Activated B cell treated with CpG ODN at 0.5 μM for 24 hours (primary cell): Measurements from ENCODE around the gene OR2W3. TPM values are rescaled to one million over a fixed set of nuclear protein-coding genes. Genes with fewer than 3 reads are reported as not detected.

ENCODE experiments used
- ATAC-seq: fragments of 200-7000 bp; cut with Tn5 transposase; one replicate; pipeline ENCODE4 v1.10.0; 2021; ENCODE audit warnings: low read depth, mild to moderate bottlenecking, moderate library complexity
- CTCF ChIA-PET: fragments of 350-600 bp; sonication (Branson Sonifier 250); formaldehyde crosslinking; loops from one replicate; lab custom pipeline; 2021; ENCODE audit warnings: antibody characterized with exemption; lab: Charles Lee
- POLR2A ChIA-PET: fragments of 350-600 bp; sonication (Branson Sonifier 250); formaldehyde crosslinking; loops from one replicate; lab custom pipeline; 2021; ENCODE audit warnings: antibody characterized with exemption; lab: Charles Lee
- DNase-seq: peaks from one replicate; pipeline ENCODE4 v3.0.0; 2022
- H3K27ac Mint-ChIP-seq: one replicate; pipeline ENCODE4 v1.8.0; 2020; ENCODE audit warnings: mixed read lengths
- H3K27me3 Mint-ChIP-seq: one replicate; pipeline ENCODE4 v1.8.0; 2021; ENCODE audit warnings: mixed read lengths
- H3K36me3 Mint-ChIP-seq: one replicate; pipeline ENCODE4 v1.8.0; 2021; ENCODE audit warnings: low read depth, mixed read lengths
- H3K4me1 Mint-ChIP-seq: one replicate; pipeline ENCODE4 v1.8.0; 2021; ENCODE audit warnings: mixed read lengths
- H3K4me3 Mint-ChIP-seq: one replicate; pipeline ENCODE4 v1.8.0; 2020; ENCODE audit warnings: mild to moderate bottlenecking, mixed read lengths
- H3K9me3 Mint-ChIP-seq: one replicate; pipeline ENCODE4 v1.8.0; 2020; ENCODE audit warnings: mixed read lengths
- intact Hi-C: fragments of 100-400 bp; cut with micrococcal nuclease; formaldehyde crosslinking; loops from one replicate; pipeline ENCODE4 v1.15.1; 2024
- total RNA-seq: library from RNA; stranded (reverse); gene quantifications from 2 replicates; pipeline ENCODE4 v1.2.3, GENCODE V29; 2022
- TF ChIP-seq, protein P1 (sequence below): fragments of 200-600 bp; IDR thresholded peaks from one replicate; pipeline ENCODE4 v1.8.0; 2022; ENCODE audit warnings: antibody characterized with exemption, mild to moderate bottlenecking

Gene OR2W3
- total RNA-seq, 1 donor from 2014 or later, result 0.24 TPM

DNA sequence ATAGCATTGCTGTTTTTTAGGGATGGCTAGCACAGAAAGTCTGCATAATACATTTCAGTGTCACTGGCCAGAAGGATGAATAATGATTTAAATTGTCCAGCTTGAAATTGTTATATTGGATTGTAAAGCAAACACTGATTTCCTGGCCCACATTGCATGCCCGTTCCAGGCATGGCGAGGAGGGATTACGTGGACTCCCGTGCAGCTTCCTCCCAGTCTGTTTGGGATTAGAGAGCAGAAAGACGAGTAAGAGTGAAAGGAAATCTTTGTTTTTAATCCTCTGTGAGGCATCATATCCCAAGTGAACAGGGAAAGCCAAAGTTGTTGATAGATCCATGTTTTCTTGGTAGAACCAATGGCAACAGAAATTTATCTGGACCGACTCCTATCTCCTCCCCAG is 30.0 kb upstream of the OR2W3 start:
- ATAC-seq, result no peak
- POLR2A ChIA-PET, result no interaction called here
- Mint-ChIP-seq H3K36me3 (peaks cover 4% of the 10 kb centered on the region), H3K9me3 (no peaks in the 10 kb centered on the region), H3K27me3 (peaks cover 7% of the 10 kb centered on the region), H3K4me3 (no peak overlapping the region), H3K4me1 (no peaks in the 10 kb centered on the region), H3K27ac (no peak overlapping the region)
- TF ChIP-seq, protein P1, sequence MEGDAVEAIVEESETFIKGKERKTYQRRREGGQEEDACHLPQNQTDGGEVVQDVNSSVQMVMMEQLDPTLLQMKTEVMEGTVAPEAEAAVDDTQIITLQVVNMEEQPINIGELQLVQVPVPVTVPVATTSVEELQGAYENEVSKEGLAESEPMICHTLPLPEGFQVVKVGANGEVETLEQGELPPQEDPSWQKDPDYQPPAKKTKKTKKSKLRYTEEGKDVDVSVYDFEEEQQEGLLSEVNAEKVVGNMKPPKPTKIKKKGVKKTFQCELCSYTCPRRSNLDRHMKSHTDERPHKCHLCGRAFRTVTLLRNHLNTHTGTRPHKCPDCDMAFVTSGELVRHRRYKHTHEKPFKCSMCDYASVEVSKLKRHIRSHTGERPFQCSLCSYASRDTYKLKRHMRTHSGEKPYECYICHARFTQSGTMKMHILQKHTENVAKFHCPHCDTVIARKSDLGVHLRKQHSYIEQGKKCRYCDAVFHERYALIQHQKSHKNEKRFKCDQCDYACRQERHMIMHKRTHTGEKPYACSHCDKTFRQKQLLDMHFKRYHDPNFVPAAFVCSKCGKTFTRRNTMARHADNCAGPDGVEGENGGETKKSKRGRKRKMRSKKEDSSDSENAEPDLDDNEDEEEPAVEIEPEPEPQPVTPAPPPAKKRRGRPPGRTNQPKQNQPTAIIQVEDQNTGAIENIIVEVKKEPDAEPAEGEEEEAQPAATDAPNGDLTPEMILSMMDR, result no peak
- no peak for DNase-seq
- CTCF ChIA-PET, result no interaction called here
- intact Hi-C loops, result no loop called here

DNA sequence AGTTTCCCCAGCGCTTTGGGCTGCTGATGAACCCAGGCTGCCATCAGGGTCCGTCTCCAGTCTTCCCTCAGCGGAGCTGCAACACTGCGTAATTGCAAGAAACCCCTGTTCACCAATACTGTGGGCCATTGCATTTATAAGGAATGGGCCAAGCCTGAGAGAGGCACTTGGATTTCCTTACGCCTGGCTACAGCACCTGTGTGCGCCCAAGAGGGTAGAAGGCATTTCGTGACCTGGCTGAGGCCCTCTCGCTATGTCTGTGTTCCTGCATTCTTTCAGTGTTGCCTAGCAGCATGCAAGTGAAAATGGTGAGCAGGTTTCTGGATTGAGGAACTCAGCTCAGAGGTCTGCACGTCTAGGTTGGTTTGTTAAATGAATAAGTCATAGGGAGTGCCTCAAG is 12.0 kb upstream of the OR2W3 start:
- no peak for DNase-seq
- ChIA-PET CTCF (no interaction called here), POLR2A (no interaction called here)
- TF ChIP-seq, protein P1, result no peak
- Mint-ChIP-seq H3K27ac (no peak overlapping the region), H3K36me3 (no peaks in the 10 kb centered on the region), H3K27me3 (no peaks in the 10 kb centered on the region), H3K9me3 (no peaks in the 10 kb centered on the region), H3K4me1 (no peaks in the 10 kb centered on the region), H3K4me3 (no peak overlapping the region)
- intact Hi-C loops, result no loop called here
- no peak for ATAC-seq

DNA sequence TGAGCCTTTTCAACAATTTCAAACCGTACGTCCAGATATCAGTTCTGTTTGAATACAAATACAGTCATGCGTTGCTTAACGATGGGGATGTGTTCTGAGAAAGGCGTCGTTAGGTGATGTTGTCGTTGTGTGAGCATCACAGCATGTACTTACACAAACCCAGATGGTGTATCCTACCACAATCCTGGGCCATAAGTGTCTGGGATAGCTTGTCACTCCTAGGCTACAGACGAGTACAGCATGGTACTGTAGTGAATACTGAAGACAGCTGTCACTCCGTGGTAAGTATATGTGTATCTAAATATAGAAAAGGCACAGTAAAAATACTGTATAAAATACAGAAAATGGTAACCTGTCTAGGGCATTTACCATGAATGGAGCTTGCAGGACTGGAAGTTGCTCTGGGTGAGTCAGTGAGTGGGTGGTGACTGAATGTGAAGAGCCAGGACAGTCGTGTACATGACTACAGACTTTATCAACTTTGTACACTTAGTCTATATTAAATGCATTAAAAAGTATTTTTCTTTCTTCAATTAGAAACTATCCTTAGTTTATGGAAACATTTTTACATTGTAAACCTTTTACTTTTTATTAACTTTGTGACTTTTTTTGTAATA is 10.5 kb upstream of the OR2W3 start:
- DNase-seq (no peak), ATAC-seq (no peak)
- no peaks in the 10 kb centered on the region for H3K9me3 Mint-ChIP-seq
- TF ChIP-seq, protein P1, result no peak
- intact Hi-C loops, result no loop called here
- no peaks in the 10 kb centered on the region for H3K4me1 Mint-ChIP-seq
- CTCF ChIA-PET, result no interaction called here
- H3K27ac Mint-ChIP-seq, result no peak overlapping the region
- no peak overlapping the region for H3K4me3 Mint-ChIP-seq
- H3K36me3 Mint-ChIP-seq, result no peaks in the 10 kb centered on the region
- no peaks in the 10 kb centered on the region for H3K27me3 Mint-ChIP-seq
- POLR2A ChIA-PET, result no interaction called here

DNA sequence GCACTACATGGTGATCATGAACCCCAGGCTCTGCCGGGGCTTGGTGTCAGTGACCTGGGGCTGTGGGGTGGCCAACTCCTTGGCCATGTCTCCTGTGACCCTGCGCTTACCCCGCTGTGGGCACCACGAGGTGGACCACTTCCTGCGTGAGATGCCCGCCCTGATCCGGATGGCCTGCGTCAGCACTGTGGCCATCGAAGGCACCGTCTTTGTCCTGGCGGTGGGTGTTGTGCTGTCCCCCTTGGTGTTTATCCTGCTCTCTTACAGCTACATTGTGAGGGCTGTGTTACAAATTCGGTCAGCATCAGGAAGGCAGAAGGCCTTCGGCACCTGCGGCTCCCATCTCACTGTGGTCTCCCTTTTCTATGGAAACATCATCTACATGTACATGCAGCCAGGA is 589 bp downstream of the OR2W3 start:
- ATAC-seq (no peak), DNase-seq (no peak)
- intact Hi-C loops, result no loop called here
- H3K9me3 Mint-ChIP-seq, result no peaks in the 10 kb centered on the region
- ChIA-PET CTCF (no interaction called here), POLR2A (no interaction called here)
- no peaks in the 10 kb centered on the region for H3K36me3 Mint-ChIP-seq
- no peaks in the 10 kb centered on the region for H3K4me1 Mint-ChIP-seq
- H3K4me3 Mint-ChIP-seq, result no peak overlapping the region
- H3K27ac Mint-ChIP-seq, result no peak overlapping the region
- H3K27me3 Mint-ChIP-seq, result no peaks in the 10 kb centered on the region
- TF ChIP-seq, protein P1, result no peak

DNA sequence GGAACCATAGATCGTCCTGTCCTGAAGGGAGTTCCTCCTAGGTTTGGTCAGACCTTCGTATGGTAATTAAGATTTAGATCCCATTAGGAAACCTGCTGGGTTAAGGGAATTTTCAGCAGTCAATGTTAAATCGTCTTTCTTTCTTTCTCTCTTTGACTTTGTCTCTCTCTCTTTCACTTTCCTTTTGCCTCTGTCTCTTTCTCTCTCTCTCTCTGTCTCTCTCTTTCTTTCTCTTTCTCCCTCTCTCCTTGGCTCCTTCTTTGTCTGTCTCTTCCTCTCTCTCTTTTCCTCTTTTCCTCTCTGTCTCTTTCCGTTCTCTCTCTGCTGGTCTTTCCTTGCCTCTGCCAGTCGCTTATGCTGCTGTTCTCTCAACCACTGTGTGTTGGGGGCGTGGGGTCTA is 8.7 kb downstream of the OR2W3 start:
- no peak for ATAC-seq
- CTCF ChIA-PET, result no interaction called here
- Mint-ChIP-seq H3K36me3 (peaks cover 2% of the 10 kb centered on the region), H3K9me3 (peaks cover 10% of the 10 kb centered on the region), H3K4me3 (no peak overlapping the region), H3K4me1 (peaks cover 26% of the 10 kb centered on the region), H3K27me3 (no peaks in the 10 kb centered on the region), H3K27ac (no peak overlapping the region)
- no peak for DNase-seq
- POLR2A ChIA-PET, result no interaction called here
- intact Hi-C loops, result no loop called here
- TF ChIP-seq, protein P1, result no peak
